ENCODE results near the gene KCNH5.

DNA sequence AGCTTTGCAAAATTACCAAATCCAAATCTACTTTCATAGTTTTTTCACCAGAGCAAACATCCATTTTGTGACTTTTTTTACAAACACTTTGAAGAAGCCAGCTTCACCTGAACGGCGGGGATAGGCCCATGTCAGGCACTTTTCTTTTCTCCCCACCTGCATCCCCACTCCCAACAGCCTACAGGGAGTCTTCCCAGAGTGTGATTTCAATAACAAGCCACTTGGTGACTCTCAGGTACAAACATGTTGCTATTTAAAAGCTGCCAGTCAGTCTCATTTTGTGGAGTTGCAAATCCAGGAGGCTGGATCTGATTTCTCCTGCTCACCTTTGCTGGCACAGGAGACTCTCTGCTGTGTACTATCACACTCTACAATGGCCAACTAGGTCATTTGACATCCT is 285.5 kb downstream of the KCNH5 start:
- TF ChIP-seq, protein P1, sequence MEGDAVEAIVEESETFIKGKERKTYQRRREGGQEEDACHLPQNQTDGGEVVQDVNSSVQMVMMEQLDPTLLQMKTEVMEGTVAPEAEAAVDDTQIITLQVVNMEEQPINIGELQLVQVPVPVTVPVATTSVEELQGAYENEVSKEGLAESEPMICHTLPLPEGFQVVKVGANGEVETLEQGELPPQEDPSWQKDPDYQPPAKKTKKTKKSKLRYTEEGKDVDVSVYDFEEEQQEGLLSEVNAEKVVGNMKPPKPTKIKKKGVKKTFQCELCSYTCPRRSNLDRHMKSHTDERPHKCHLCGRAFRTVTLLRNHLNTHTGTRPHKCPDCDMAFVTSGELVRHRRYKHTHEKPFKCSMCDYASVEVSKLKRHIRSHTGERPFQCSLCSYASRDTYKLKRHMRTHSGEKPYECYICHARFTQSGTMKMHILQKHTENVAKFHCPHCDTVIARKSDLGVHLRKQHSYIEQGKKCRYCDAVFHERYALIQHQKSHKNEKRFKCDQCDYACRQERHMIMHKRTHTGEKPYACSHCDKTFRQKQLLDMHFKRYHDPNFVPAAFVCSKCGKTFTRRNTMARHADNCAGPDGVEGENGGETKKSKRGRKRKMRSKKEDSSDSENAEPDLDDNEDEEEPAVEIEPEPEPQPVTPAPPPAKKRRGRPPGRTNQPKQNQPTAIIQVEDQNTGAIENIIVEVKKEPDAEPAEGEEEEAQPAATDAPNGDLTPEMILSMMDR (IDR thresholded peaks at IDR 0.05; ENCODE audit: low read depth, low read length, missing input control) = no peak
- TF ChIP-seq YY1 (IDR thresholded peaks at IDR 0.05) = no peak

All from liver (tissue), 2 donors.